HG03175 (cell line): ENCODE measurements around the gene KRT31.
"Not testable (repeated sequence)": the region's sequence is repeated elsewhere in the genome, so short reads cannot be mapped to it uniquely, and the experiment has no call there.

Source experiments
- ATAC-seq: cut with Tn5 transposase; IDR thresholded peaks from one replicate; pipeline ENCODE4 v1.9.1; 2021; ENCODE audit warnings: mild to moderate bottlenecking, moderate library complexity; ENCODE audit not compliant: unreplicated experiment

Gene KRT31

DNA sequence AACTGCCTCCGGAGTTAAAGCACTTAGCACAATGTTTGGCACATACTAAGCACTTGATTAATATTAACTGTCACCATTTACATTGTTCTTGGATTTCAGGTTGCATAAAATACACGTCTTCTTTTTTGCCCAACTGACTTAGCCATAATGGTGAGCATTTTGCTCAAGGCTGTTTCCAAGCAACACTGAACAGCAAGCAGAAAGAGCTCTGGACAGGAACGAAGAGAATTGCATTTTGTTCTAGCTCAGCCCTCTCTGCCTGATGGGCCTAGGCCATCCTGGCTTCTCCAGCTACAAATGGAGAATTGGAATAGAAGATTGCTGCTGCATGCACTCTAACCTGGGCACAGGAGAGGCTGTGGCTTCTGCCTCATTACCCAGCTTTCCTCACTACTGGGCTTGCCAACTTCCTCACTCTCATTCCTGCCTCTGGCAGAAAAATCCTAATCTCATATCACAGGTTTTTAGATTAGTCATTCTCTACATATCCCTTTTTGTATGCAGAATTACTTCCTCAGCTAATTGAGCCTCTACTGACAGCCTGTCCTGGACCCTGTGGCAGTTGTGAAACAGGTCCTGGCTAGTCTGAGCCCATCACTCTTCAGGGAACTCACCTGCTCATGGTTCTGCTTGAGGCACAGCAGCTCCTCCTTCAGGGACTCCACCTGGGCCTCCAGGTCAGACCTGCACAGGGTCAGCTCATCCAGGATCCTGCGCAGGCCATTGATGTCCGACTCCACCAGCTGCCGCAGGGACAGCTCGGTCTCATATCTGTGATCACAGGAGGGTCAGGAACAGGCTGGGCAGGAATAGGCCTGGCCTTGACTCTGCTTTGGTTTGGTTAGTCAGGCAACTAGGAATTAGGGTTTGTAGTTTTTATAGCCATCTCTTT is 49.3 kb downstream of the KRT31 start:
- ATAC-seq, result no peak

DNA sequence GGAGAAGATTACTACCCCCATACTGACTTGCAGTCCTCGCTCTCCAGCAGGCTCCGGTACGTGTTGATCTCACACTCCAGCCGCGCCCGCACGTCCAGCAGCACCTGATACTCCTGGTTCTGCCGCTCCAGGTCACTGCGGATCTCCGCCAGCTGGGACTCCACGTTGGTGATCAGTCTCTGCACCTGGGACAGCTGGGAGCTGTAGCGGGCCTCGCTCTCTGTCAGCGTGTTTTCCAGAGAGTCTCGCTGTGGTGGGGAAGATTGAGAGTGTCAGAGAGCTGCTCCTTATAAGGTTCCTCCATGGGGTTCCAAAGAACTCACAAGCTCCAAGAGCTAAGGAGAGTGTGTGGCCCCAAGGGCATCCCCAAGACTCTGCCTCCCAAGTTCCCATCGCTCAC is 51.0 kb downstream of the KRT31 start:
- ATAC-seq, result not testable (repeated sequence)

DNA sequence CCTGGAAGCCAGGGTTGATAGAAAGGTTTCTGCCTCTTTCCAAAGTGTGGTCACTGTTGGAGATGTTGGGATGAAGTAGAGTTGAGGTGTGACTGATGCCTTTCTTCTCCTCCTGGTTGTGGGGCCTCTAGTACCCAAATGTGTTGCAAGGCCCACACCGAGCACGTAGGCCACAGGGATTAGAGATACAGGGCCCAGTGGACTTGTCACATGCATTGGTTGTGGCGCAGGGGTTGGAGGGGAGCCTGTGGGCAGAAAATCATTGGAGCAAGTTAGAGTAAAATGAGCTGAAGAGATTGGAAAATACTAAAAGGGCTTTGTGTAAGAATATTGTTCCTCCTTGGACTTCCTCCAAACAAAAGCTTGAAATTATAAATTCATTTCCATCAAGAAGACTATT is 51.4 kb downstream of the KRT31 start:
- no peak for ATAC-seq
